ENCODE data around the gene TCIRG1.

DNA sequence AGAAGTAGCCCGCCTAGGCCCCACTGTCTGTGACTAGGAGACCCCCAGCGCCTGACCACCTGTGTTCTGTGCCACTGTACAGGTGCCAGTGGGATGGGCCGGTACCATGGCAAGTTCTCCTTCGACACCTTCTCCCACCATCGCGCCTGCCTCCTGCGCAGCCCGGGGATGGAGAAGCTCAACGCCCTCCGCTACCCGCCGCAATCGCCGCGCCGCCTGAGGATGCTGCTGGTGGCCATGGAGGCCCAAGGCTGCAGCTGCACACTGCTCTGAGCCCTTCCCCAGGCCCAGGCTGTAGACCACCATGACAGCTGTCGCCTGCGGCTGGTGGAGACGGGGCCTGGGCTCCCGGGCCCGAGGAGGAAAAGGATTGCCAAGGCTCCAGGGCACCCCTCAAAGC, 11.2 kb upstream of the TCIRG1 start:
- TF ChIP-seq CBFB (CRISPR knock-in tag; IDR thresholded peaks at IDR 0.05; ENCODE audit: low read depth), result no peak
- TF ChIP-seq, protein P1, sequence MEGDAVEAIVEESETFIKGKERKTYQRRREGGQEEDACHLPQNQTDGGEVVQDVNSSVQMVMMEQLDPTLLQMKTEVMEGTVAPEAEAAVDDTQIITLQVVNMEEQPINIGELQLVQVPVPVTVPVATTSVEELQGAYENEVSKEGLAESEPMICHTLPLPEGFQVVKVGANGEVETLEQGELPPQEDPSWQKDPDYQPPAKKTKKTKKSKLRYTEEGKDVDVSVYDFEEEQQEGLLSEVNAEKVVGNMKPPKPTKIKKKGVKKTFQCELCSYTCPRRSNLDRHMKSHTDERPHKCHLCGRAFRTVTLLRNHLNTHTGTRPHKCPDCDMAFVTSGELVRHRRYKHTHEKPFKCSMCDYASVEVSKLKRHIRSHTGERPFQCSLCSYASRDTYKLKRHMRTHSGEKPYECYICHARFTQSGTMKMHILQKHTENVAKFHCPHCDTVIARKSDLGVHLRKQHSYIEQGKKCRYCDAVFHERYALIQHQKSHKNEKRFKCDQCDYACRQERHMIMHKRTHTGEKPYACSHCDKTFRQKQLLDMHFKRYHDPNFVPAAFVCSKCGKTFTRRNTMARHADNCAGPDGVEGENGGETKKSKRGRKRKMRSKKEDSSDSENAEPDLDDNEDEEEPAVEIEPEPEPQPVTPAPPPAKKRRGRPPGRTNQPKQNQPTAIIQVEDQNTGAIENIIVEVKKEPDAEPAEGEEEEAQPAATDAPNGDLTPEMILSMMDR (IDR thresholded peaks at IDR 0.05), result no peak
- TF ChIP-seq MYBL2 (CRISPR knock-in tag; IDR thresholded peaks at IDR 0.05), result no peak
- TF ChIP-seq ETV6 (CRISPR knock-in tag; IDR thresholded peaks at IDR 0.05), result no peak
- TF ChIP-seq, protein P2, sequence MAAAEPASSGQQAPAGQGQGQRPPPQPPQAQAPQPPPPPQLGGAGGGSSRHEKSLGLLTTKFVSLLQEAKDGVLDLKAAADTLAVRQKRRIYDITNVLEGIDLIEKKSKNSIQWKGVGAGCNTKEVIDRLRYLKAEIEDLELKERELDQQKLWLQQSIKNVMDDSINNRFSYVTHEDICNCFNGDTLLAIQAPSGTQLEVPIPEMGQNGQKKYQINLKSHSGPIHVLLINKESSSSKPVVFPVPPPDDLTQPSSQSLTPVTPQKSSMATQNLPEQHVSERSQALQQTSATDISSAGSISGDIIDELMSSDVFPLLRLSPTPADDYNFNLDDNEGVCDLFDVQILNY (CRISPR knock-in tag; IDR thresholded peaks at IDR 0.05), result no peak
- TF ChIP-seq JUN (CRISPR knock-in tag; IDR thresholded peaks at IDR 0.05), result no peak
- TF ChIP-seq, protein P3, sequence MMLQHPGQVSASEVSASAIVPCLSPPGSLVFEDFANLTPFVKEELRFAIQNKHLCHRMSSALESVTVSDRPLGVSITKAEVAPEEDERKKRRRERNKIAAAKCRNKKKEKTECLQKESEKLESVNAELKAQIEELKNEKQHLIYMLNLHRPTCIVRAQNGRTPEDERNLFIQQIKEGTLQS (CRISPR knock-in tag; conservative IDR thresholded peaks at IDR 0.05), result no peak
- TF ChIP-seq, protein P4, sequence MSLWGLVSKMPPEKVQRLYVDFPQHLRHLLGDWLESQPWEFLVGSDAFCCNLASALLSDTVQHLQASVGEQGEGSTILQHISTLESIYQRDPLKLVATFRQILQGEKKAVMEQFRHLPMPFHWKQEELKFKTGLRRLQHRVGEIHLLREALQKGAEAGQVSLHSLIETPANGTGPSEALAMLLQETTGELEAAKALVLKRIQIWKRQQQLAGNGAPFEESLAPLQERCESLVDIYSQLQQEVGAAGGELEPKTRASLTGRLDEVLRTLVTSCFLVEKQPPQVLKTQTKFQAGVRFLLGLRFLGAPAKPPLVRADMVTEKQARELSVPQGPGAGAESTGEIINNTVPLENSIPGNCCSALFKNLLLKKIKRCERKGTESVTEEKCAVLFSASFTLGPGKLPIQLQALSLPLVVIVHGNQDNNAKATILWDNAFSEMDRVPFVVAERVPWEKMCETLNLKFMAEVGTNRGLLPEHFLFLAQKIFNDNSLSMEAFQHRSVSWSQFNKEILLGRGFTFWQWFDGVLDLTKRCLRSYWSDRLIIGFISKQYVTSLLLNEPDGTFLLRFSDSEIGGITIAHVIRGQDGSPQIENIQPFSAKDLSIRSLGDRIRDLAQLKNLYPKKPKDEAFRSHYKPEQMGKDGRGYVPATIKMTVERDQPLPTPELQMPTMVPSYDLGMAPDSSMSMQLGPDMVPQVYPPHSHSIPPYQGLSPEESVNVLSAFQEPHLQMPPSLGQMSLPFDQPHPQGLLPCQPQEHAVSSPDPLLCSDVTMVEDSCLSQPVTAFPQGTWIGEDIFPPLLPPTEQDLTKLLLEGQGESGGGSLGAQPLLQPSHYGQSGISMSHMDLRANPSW (CRISPR knock-in tag; conservative IDR thresholded peaks at IDR 0.05; ENCODE audit: low read depth), result no peak
- no peak for TF ChIP-seq ESRRA (CRISPR knock-in tag; IDR thresholded peaks at IDR 0.05; ENCODE audit: borderline replicate concordance)
- TF ChIP-seq, protein P5, sequence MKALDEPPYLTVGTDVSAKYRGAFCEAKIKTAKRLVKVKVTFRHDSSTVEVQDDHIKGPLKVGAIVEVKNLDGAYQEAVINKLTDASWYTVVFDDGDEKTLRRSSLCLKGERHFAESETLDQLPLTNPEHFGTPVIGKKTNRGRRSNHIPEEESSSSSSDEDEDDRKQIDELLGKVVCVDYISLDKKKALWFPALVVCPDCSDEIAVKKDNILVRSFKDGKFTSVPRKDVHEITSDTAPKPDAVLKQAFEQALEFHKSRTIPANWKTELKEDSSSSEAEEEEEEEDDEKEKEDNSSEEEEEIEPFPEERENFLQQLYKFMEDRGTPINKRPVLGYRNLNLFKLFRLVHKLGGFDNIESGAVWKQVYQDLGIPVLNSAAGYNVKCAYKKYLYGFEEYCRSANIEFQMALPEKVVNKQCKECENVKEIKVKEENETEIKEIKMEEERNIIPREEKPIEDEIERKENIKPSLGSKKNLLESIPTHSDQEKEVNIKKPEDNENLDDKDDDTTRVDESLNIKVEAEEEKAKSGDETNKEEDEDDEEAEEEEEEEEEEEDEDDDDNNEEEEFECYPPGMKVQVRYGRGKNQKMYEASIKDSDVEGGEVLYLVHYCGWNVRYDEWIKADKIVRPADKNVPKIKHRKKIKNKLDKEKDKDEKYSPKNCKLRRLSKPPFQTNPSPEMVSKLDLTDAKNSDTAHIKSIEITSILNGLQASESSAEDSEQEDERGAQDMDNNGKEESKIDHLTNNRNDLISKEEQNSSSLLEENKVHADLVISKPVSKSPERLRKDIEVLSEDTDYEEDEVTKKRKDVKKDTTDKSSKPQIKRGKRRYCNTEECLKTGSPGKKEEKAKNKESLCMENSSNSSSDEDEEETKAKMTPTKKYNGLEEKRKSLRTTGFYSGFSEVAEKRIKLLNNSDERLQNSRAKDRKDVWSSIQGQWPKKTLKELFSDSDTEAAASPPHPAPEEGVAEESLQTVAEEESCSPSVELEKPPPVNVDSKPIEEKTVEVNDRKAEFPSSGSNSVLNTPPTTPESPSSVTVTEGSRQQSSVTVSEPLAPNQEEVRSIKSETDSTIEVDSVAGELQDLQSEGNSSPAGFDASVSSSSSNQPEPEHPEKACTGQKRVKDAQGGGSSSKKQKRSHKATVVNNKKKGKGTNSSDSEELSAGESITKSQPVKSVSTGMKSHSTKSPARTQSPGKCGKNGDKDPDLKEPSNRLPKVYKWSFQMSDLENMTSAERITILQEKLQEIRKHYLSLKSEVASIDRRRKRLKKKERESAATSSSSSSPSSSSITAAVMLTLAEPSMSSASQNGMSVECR (CRISPR knock-in tag; IDR thresholded peaks at IDR 0.05; ENCODE audit: borderline replicate concordance), result no peak
- TF ChIP-seq PRRX2 (CRISPR knock-in tag; IDR thresholded peaks at IDR 0.05), result no peak

Measured in WTC11 (cell line).